ENCODE data around the gene PTPN6. TPM values are rescaled to one million over a fixed set of nuclear protein-coding genes. Genes with fewer than 3 reads are reported as not detected.

The PTPN6 gene
- total and polyA plus RNA-seq, 12 donors = 2.9 to 32.5 (median 5.8) TPM

- WGBS, 2 donors = 3 to 10% methylated on average over 1 of the region's 1 CpG
- Histone ChIP-seq H3K9me3 (no peaks in the 10 kb centered on the region), H3K4me1 (peaks cover 24 to 64% (median 50%) of the 10 kb centered on the region in 9 donors), H3K4me3 (peak overlapping the region in 4 of 10 donors; percentile 88 to 97 (median 89)), H3K36me3 (peaks cover 0 to 15% (median 0%) of the 10 kb centered on the region in 9 donors), H3K27ac (peak overlapping the region; percentile 74 to 98 (median 96)), H3K27me3 (peaks cover 0 to 5% (median 0%) of the 10 kb centered on the region in 7 donors)
- ATAC-seq (peak in 1 of 8 donors; percentile 0), DNase-seq (no peak)
- intact Hi-C loops (cut with DNase I) = loop anchor here in 2 of 10 donors (1.0 to 5.0 kb wide), 3 partner anchors 18 to 53 kb away; partner anchors contain the start of genes RNU7-1 (in 1 of the 2) and SPSB2 (in 1 of the 2)
- TF ChIP-seq, protein P1, sequence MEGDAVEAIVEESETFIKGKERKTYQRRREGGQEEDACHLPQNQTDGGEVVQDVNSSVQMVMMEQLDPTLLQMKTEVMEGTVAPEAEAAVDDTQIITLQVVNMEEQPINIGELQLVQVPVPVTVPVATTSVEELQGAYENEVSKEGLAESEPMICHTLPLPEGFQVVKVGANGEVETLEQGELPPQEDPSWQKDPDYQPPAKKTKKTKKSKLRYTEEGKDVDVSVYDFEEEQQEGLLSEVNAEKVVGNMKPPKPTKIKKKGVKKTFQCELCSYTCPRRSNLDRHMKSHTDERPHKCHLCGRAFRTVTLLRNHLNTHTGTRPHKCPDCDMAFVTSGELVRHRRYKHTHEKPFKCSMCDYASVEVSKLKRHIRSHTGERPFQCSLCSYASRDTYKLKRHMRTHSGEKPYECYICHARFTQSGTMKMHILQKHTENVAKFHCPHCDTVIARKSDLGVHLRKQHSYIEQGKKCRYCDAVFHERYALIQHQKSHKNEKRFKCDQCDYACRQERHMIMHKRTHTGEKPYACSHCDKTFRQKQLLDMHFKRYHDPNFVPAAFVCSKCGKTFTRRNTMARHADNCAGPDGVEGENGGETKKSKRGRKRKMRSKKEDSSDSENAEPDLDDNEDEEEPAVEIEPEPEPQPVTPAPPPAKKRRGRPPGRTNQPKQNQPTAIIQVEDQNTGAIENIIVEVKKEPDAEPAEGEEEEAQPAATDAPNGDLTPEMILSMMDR (IDR thresholded peaks at IDR 0.05) = no peak
Measured at GRCh38 chr12:6925239-6925539, 26.0 kb upstream of the PTPN6 start.

DNA sequence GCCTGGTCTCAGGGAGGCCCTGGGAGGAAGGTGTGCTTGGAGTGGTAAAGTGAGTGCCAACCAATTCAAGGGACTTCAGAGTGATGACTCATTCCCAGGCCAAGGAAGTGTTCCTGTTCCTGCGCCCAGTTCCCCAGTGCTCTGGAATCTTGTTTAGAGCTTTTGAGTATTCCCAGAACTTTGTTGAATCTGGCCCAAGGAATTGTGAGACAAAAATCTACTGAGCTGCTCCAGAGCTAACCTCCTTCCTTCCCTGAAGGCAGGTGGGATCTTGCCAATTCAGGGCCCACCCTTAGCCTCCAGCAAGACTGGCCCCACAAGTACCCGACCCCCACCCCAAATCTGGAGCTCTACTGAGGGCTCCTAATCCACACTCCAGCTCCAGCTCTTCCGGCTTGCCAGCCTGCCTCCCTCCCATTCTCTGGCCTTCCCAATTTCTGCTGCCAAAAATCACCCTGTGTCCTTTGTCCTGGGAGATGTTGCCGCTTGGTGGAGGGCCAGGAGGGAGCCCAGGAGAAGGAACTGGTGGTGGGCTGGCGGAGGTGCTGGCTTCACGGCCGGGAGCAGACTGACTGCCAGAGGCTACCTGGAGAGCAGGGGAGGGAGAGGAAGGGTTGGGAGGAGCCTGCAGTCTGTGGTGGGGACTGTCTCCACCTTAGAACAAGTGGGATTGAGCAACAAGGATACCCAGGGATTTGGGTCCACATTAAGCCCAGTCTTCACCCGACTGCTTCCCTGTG lies 25.4 kb upstream of the PTPN6 start:
- WGBS, 2 donors = 7 to 11% methylated on average over 8 of the region's 8 CpGs
- H3K27me3 ChIP-seq = peaks cover 0 to 5% (median 0%) of the 10 kb centered on the region in 7 donors
- intact Hi-C loops (cut with DNase I) = loop anchor here in 2 of 10 donors (1.0 to 5.0 kb wide), 3 partner anchors 18 to 53 kb away; partner anchors contain the start of genes RNU7-1 (in 1 of the 2) and SPSB2 (in 1 of the 2)

GRCh38 chr12:6927379-6928021 lies 23.7 kb upstream of the PTPN6 start, which contains the start of gene ATN1:
Gene ATN1 (plus strand): TSS chr12:6927959. CDS start chr12:6934002, 6,043 bp downstream.
- TF ChIP-seq, protein P1 (IDR thresholded peaks at IDR 0.05) = no peak
- H3K27me3 ChIP-seq = peaks cover 0 to 5% (median 0%) of the 10 kb centered on the region in 7 donors
- H3K36me3 ChIP-seq = peaks cover 0 to 13% (median 0%) of the 10 kb centered on the region in 9 donors
- peaks cover 25 to 81% (median 65%) of the 10 kb centered on the region in 9 donors for H3K4me1 ChIP-seq
- WGBS, 2 donors = 1% methylated on average over 45 to 65 of the region's 66 CpGs
- no peaks in the 10 kb centered on the region for H3K9me3 ChIP-seq
- DNase-seq = peak; percentile 86 to 91
- intact Hi-C loops (cut with DNase I) = loop anchor here in 1 of 10 donors (5.0 kb wide), 1 partner anchor 55 kb away; the partner anchor contains the start of gene SPSB2
- H3K27ac ChIP-seq = peak within 1 kb of the TSS; percentile 74 to 98 (median 96)
- H3K4me3 ChIP-seq = peak within 1 kb of the TSS; percentile 69 to 97 (median 88)
- peak; percentile 31 to 69 (median 52) for ATAC-seq

More for the DNA sequence above, 25.4 kb upstream of the PTPN6 start:
- H3K27ac ChIP-seq = peak overlapping the region; percentile 74 to 98 (median 96)
- H3K9me3 ChIP-seq = no peaks in the 10 kb centered on the region
- H3K4me3 ChIP-seq = peak overlapping the region in 9 of 10 donors; percentile 69 to 97 (median 88)
- H3K4me1 ChIP-seq = peaks cover 25 to 70% (median 54%) of the 10 kb centered on the region in 9 donors
- DNase-seq (peak; percentile 71 to 76), ATAC-seq (peak; percentile 24 to 66 (median 62))
- TF ChIP-seq, protein P1 (IDR thresholded peaks at IDR 0.05) = no peak
- peaks cover 0 to 15% (median 0%) of the 10 kb centered on the region in 9 donors for H3K36me3 ChIP-seq

All from heart right ventricle (tissue), 16 donors.